CD4-positive, alpha-beta T cell treated with Interferon gamma for 1 hour (primary cell): ENCODE measurements around the gene IGSF23.

Experiments used
- DNase-seq: peaks from one replicate; pipeline ENCODE4 v3.0.0-alpha.2; 2020

The IGSF23 gene

GRCh38 chr19:44643605-44644401, 30.4 kb downstream of the IGSF23 start, which contains the start of gene PVR:
PVR (plus strand) TSS chr19:44643910; CDS start chr19:44644097, 187 bp downstream.
- DNase-seq, result peak; percentile 18

- DNase-seq, result no peak
These were observed 31.1 kb downstream of the IGSF23 start for GRCh38 chr19:44644402-44645016.

GRCh38 chr19:44645407-44646048, 32.2 kb downstream of the IGSF23 start:
- no peak for DNase-seq

- DNase-seq, result no peak
These were observed 32.7 kb downstream of the IGSF23 start for GRCh38 chr19:44646049-44646416.

- no peak for DNase-seq
These were observed 33.8 kb downstream of the IGSF23 start for GRCh38 chr19:44647144-44647543.

- no peak for DNase-seq
These were observed 35.4 kb downstream of the IGSF23 start for GRCh38 chr19:44648631-44649251.

- DNase-seq, result no peak
These were observed 36.3 kb downstream of the IGSF23 start for GRCh38 chr19:44649578-44650145.

- no peak for DNase-seq
These were observed 40.0 kb downstream of the IGSF23 start for GRCh38 chr19:44653343-44653742.

GRCh38 chr19:44653977-44654774, 40.8 kb downstream of the IGSF23 start:
- DNase-seq, result peak; percentile 86

GRCh38 chr19:44657211-44657921, 44.0 kb downstream of the IGSF23 start:
- DNase-seq, result peak; percentile 58

- no peak for DNase-seq
These were observed 44.8 kb downstream of the IGSF23 start for GRCh38 chr19:44658069-44658733.

GRCh38 chr19:44660081-44660480, 46.7 kb downstream of the IGSF23 start:
- no peak for DNase-seq

- DNase-seq, result no peak
These were observed 47.8 kb downstream of the IGSF23 start for GRCh38 chr19:44661205-44661604.

- DNase-seq, result no peak
These were observed 48.5 kb downstream of the IGSF23 start for GRCh38 chr19:44661904-44662303.

GRCh38 chr19:44662691-44663385, 49.5 kb downstream of the IGSF23 start:
- no peak for DNase-seq

GRCh38 chr19:44663996-44664395, 50.6 kb downstream of the IGSF23 start:
- DNase-seq, result no peak

- no peak for DNase-seq
These were observed 51.6 kb downstream of the IGSF23 start for GRCh38 chr19:44664976-44665375.

GRCh38 chr19:44666852-44667556, 53.6 kb downstream of the IGSF23 start:
- no peak for DNase-seq

GRCh38 chr19:44668985-44669764, 55.8 kb downstream of the IGSF23 start:
- DNase-seq, result no peak
